Stimulated activated CD4-positive, alpha-beta T cell treated with anti-CD3 and anti-CD28 coated beads, TNF-alpha, amount 100 ng/mL, for 48 hours (primary cell): ENCODE measurements around the gene GUCA1A.
"Not testable (repeated sequence)": the region's sequence is repeated elsewhere in the genome, so short reads cannot be mapped to it uniquely, and the experiment has no call there.

Source experiments
- DNase-seq, 3 donors: peaks; one replicate each; pipeline ENCODE4 v3.0.0-alpha.2; 2020; ENCODE audit warnings: low read depth in 3 of 3

Gene GUCA1A

GRCh38 chr6:42147138-42147562, 26.0 kb upstream of the GUCA1A start:
- DNase-seq, result no peak

GRCh38 chr6:42148058-42148457, 25.1 kb upstream of the GUCA1A start:
- DNase-seq, result no peak

GRCh38 chr6:42150254-42150653, 22.9 kb upstream of the GUCA1A start:
- no peak for DNase-seq

GRCh38 chr6:42152024-42152423, 21.1 kb upstream of the GUCA1A start:
- no peak for DNase-seq

GRCh38 chr6:42152528-42153213, 20.5 kb upstream of the GUCA1A start:
- not testable (repeated sequence) for DNase-seq

- no peak for DNase-seq
Observed at GRCh38 chr6:42153921-42154320, 19.2 kb upstream of the GUCA1A start.

- no peak for DNase-seq
Observed at GRCh38 chr6:42154461-42155209, 18.5 kb upstream of the GUCA1A start.

GRCh38 chr6:42155293-42155692, 17.9 kb upstream of the GUCA1A start:
- DNase-seq, result no peak

- DNase-seq, result no peak
Observed at GRCh38 chr6:42156638-42157037, 16.5 kb upstream of the GUCA1A start.

GRCh38 chr6:42158011-42158410, 15.2 kb upstream of the GUCA1A start:
- DNase-seq, result no peak

GRCh38 chr6:42158631-42159030, 14.5 kb upstream of the GUCA1A start:
- no peak for DNase-seq

- DNase-seq, result no peak
Observed at GRCh38 chr6:42159431-42160024, 13.6 kb upstream of the GUCA1A start.

GRCh38 chr6:42162384-42162783, 10.8 kb upstream of the GUCA1A start:
- no peak for DNase-seq

- DNase-seq, result no peak
Observed at GRCh38 chr6:42162812-42163211, 10.4 kb upstream of the GUCA1A start.

GRCh38 chr6:42163981-42164380, 9.2 kb upstream of the GUCA1A start:
- no peak for DNase-seq

GRCh38 chr6:42165016-42165415, 8.1 kb upstream of the GUCA1A start:
- DNase-seq, result no peak

GRCh38 chr6:42166444-42167141, 6.6 kb upstream of the GUCA1A start:
- DNase-seq, result peak; percentile 40 to 71 (median 52)

- DNase-seq, result no peak
Observed at GRCh38 chr6:42168650-42169049, 4.5 kb upstream of the GUCA1A start.

GRCh38 chr6:42169780-42170179, 3.4 kb upstream of the GUCA1A start:
- DNase-seq, result not testable (repeated sequence)

- no peak for DNase-seq
Observed at GRCh38 chr6:42171813-42172581, 1.2 kb upstream of the GUCA1A start.

- DNase-seq, result no peak
Observed at GRCh38 chr6:42175860-42176259, 2.7 kb downstream of the GUCA1A start.

GRCh38 chr6:42176981-42177380, 3.8 kb downstream of the GUCA1A start:
- DNase-seq, result no peak
